Stimulated activated CD4-positive, alpha-beta T cell treated with anti-CD3 and anti-CD28 coated beads, Interleukin-1b, Interleukin-23, amount 100 ng/mL, for 1 hour (primary cell): ENCODE data around the gene RUNX3.
"Not testable (repeated sequence)": the region's sequence is repeated elsewhere in the genome, so short reads cannot be mapped to it uniquely, and the experiment has no call there.

Experiments
- DNase-seq, 2 donors: peaks; one replicate each; pipeline ENCODE4 v3.0.0-alpha.2; 2020; ENCODE audit warnings: low read depth in 2 of 2

The RUNX3 gene

GRCh38 chr1:24902471-24902891 lies 27.6 kb downstream of the RUNX3 start:
- DNase-seq = no peak

- DNase-seq = no peak
Observed at GRCh38 chr1:24901791-24902470, 28.1 kb downstream of the RUNX3 start.

- DNase-seq = no peak
Observed at GRCh38 chr1:24900985-24901781, 28.9 kb downstream of the RUNX3 start.

GRCh38 chr1:24900486-24900849 lies 29.6 kb downstream of the RUNX3 start:
- DNase-seq = no peak

- no peak for DNase-seq
Observed at GRCh38 chr1:24899581-24900485, 30.2 kb downstream of the RUNX3 start.

GRCh38 chr1:24898909-24899439 lies 31.1 kb downstream of the RUNX3 start:
- DNase-seq = no peak

GRCh38 chr1:24898152-24898908 lies 31.7 kb downstream of the RUNX3 start:
- DNase-seq = no peak

GRCh38 chr1:24897263-24898151 lies 32.6 kb downstream of the RUNX3 start:
- no peak for DNase-seq

- DNase-seq = no peak
Observed at GRCh38 chr1:24896596-24897262, 33.3 kb downstream of the RUNX3 start.

GRCh38 chr1:24896176-24896575 lies 33.9 kb downstream of the RUNX3 start:
- DNase-seq = no peak

- no peak for DNase-seq
Observed at GRCh38 chr1:24895511-24895910, 34.6 kb downstream of the RUNX3 start.

- no peak for DNase-seq
Observed at GRCh38 chr1:24894002-24894401, 36.1 kb downstream of the RUNX3 start.

GRCh38 chr1:24893431-24893830 lies 36.6 kb downstream of the RUNX3 start:
- no peak for DNase-seq

GRCh38 chr1:24892188-24893153 lies 37.6 kb downstream of the RUNX3 start:
- DNase-seq = no peak

- DNase-seq = not testable (repeated sequence)
Observed at GRCh38 chr1:24891367-24891766, 38.7 kb downstream of the RUNX3 start.

GRCh38 chr1:24890887-24891286 lies 39.2 kb downstream of the RUNX3 start:
- DNase-seq = no peak

- DNase-seq = no peak
Observed at GRCh38 chr1:24888971-24889676, 41.0 kb downstream of the RUNX3 start.
